ENCODE results near the gene CLBA1. TPM values are rescaled to one million over a fixed set of nuclear protein-coding genes. Genes with fewer than 3 reads are reported as not detected.
A peak's percentile ranks its signal among the peaks of the same experiment; 100 is the strongest.

CLBA1 gene
- total RNA-seq, 2 experiments from 2014 or later = 0.82 to 1.2 TPM

GRCh38 chr14:104992501-104992900, 6.9 kb downstream of the CLBA1 start:
- ChIA-PET CTCF (ENCODE audit: unreplicated experiment) (no interaction called here), POLR2A (interaction anchor here (0.5 kb wide), 1 partner anchor 251 kb away, joined by 3 read pairs; no protein-coding TSS in a partner anchor)
- Histone ChIP-seq H3K4me2 (ENCODE audit: low read length) (no peak overlapping the region), H2AFZ (ENCODE audit: low read length) (no peak overlapping the region), H3K79me2 (ENCODE audit: insufficient read depth, low read depth, low read length) (no peaks in the 10 kb centered on the region), H3K4me3 (ENCODE audit: low read depth, low read length, poor library complexity, severe bottlenecking) (no peak overlapping the region), H3K27ac (ENCODE audit: low read depth, low read length, poor library complexity, severe bottlenecking) (no peak overlapping the region), H4K20me1 (ENCODE audit: insufficient read depth, low read length) (no peaks in the 10 kb centered on the region; the same call in 1 of the 2 replicates), H3K9me2 (ENCODE audit: insufficient read depth, low read length) (no peaks in the 10 kb centered on the region), H3K36me3 (ENCODE audit: insufficient read depth, low read length) (no peaks in the 10 kb centered on the region), H3K4me1 (ENCODE audit: insufficient read depth, low read length, poor library complexity, severe bottlenecking) (peaks cover 4% of the 10 kb centered on the region), H3K9me3 (ENCODE audit: low read length) (no peaks in the 10 kb centered on the region)
- no peak for TF ChIP-seq EZH2phosphoT487 (IDR thresholded peaks at IDR 0.05; ENCODE audit: borderline replicate concordance, low read depth, low read length)
- no peak for TF ChIP-seq CTCF (conservative IDR thresholded peaks at IDR 0.05; ENCODE audit: low read length)
- intact Hi-C loops (cut with micrococcal nuclease; ENCODE audit: unreplicated experiment) = no loop called here
- no peak for DNase-seq (ENCODE audit: low spot score)
- BruUV-seq (replicated peaks) = no TSS peak

- H3K4me2 ChIP-seq (ENCODE audit: low read length) = no peak overlapping the region
- intact Hi-C loops (cut with micrococcal nuclease; ENCODE audit: unreplicated experiment) = no loop called here
- H3K4me3 ChIP-seq (ENCODE audit: low read depth, low read length, poor library complexity, severe bottlenecking) = no peak overlapping the region
- H3K79me2 ChIP-seq (ENCODE audit: insufficient read depth, low read depth, low read length) = no peaks in the 10 kb centered on the region
- peak; percentile 41 for DNase-seq (ENCODE audit: low spot score)
- no peak overlapping the region for H3K27ac ChIP-seq (ENCODE audit: low read depth, low read length, poor library complexity, severe bottlenecking)
- H3K9me2 ChIP-seq (ENCODE audit: insufficient read depth, low read length) = no peaks in the 10 kb centered on the region
- no peaks in the 10 kb centered on the region for H3K9me3 ChIP-seq (ENCODE audit: low read length)
- ChIA-PET POLR2A (interaction anchor here (0.5 kb wide), 1 partner anchor 36 kb away, joined by 3 read pairs; no protein-coding TSS in a partner anchor), CTCF (ENCODE audit: unreplicated experiment) (no interaction called here)
- no TSS peak for BruUV-seq (replicated peaks)
- no peak overlapping the region for H2AFZ ChIP-seq (ENCODE audit: low read length)
- TF ChIP-seq CTCF (conservative IDR thresholded peaks at IDR 0.05; ENCODE audit: low read length) = no peak
- no peak for TF ChIP-seq EZH2phosphoT487 (IDR thresholded peaks at IDR 0.05; ENCODE audit: borderline replicate concordance, low read depth, low read length)
- no peaks in the 10 kb centered on the region; the same call in 1 of the 2 replicates for H4K20me1 ChIP-seq (ENCODE audit: insufficient read depth, low read length)
- H3K36me3 ChIP-seq (ENCODE audit: insufficient read depth, low read length) = no peaks in the 10 kb centered on the region
- H3K4me1 ChIP-seq (ENCODE audit: insufficient read depth, low read length, poor library complexity, severe bottlenecking) = peaks cover 4% of the 10 kb centered on the region
Observed at GRCh38 chr14:104993306-104993705, 7.7 kb downstream of the CLBA1 start.

GRCh38 chr14:104993808-104994591, 8.4 kb downstream of the CLBA1 start:
- Histone ChIP-seq H3K4me3 (ENCODE audit: low read depth, low read length, poor library complexity, severe bottlenecking) (no peak overlapping the region), H3K9me3 (ENCODE audit: low read length) (no peaks in the 10 kb centered on the region), H3K9me2 (ENCODE audit: insufficient read depth, low read length) (no peaks in the 10 kb centered on the region), H3K4me2 (ENCODE audit: low read length) (no peak overlapping the region), H3K27ac (ENCODE audit: low read depth, low read length, poor library complexity, severe bottlenecking) (no peak overlapping the region), H2AFZ (ENCODE audit: low read length) (no peak overlapping the region), H3K79me2 (ENCODE audit: insufficient read depth, low read depth, low read length) (no peaks in the 10 kb centered on the region), H3K4me1 (ENCODE audit: insufficient read depth, low read length, poor library complexity, severe bottlenecking) (peaks cover 4% of the 10 kb centered on the region), H3K36me3 (ENCODE audit: insufficient read depth, low read length) (peaks cover 7% of the 10 kb centered on the region; the same call in 1 of the 2 replicates), H4K20me1 (ENCODE audit: insufficient read depth, low read length) (no peaks in the 10 kb centered on the region; the same call in 1 of the 2 replicates)
- TF ChIP-seq CTCF (conservative IDR thresholded peaks at IDR 0.05; ENCODE audit: low read length) (no peak), EZH2phosphoT487 (IDR thresholded peaks at IDR 0.05; ENCODE audit: borderline replicate concordance, low read depth, low read length) (no peak)
- POLR2A ChIA-PET = no interaction called here
- intact Hi-C loops (cut with micrococcal nuclease; ENCODE audit: unreplicated experiment) = no loop called here
- BruUV-seq (replicated peaks) = no TSS peak
- CTCF ChIA-PET (ENCODE audit: unreplicated experiment) = no interaction called here
- no peak for DNase-seq (ENCODE audit: low spot score)
